ENCODE results near the gene GCFC2. TPM values are rescaled to one million over a fixed set of nuclear protein-coding genes. Genes with fewer than 3 reads are reported as not detected.

GCFC2 gene
- total and polyA plus RNA-seq, 9 of the 15 experiments (the other 6 are each of a cell fraction or from before 2014, with no cell fraction given) = 10.5 to 40.6 (median 23.0) TPM

DNA sequence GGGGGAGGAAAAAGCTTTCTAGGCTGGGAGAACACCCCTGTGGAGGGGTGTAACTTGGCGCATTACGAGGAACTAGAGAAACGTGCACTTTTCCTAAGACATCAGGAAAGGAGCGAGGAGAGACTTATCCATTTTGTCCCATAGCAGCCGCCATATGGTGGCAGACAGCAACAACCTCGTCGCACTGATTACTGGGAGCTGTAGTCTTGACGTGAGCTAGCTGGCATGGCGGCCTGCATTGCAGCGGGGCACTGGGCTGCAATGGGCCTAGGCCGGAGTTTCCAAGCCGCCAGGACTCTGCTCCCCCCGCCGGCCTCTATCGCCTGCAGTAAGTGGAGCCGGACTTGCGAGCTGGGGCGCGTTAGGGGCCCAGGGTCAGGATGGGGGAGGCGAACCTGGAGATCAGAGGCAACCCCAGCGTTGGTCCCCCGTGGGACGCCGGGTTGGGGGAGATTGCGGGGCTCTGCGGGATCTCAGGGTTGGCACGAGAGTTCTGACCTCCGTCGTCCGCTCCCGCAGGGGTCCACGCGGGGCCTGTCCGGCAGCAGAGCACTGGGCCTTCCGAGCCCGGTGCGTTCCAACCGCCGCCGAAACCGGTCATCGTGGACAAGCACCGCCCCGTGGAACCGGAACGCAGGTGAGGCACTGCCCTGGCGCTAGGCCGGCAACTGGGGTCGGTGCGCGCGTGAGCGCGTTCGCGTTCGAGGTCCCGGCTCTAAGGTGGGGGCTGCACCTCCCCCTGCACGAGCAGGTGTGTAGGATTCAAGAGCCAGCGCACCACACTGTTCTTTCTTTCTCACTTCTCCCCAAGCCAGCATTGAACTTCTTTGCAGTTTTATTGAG is 63.9 kb downstream of the GCFC2 start, which contains the start of gene MRPL19 (continued):
- no peak for TF ChIP-seq POLR2H (tag; IDR thresholded peaks at IDR 0.05; ENCODE audit: low read depth)
- TF ChIP-seq MYC (IDR thresholded peaks at IDR 0.05; ENCODE audit: low read depth, low read length) = peak; percentile 21; the same call in 1 of the 2 replicates
- peak; percentile 64; the same call in 1 of the 2 replicates for TF ChIP-seq MYC (CRISPR knock-in tag; IDR thresholded peaks at IDR 0.05; ENCODE audit: borderline replicate concordance, low read depth)
- TF ChIP-seq ZNF77 (CRISPR knock-in tag; IDR thresholded peaks at IDR 0.05) = no peak
- peak; percentile 87 for TF ChIP-seq RBBP5 (IDR thresholded peaks at IDR 0.05; ENCODE audit: borderline replicate concordance, insufficient read depth, low read length, poor library complexity, severe bottlenecking)
- TF ChIP-seq IRF9 (tag; IDR thresholded peaks at IDR 0.05) = no peak
- TF ChIP-seq ZMIZ1 (IDR thresholded peaks at IDR 0.05; ENCODE audit: low read depth in 2 of 2, low read length in 2 of 2) = 0 out of 4 replicates have a peak, but pooled peaks of 1 of the 2 experiments have one; percentile 46
- no peak for TF ChIP-seq ZNF609 (CRISPR knock-in tag; IDR thresholded peaks at IDR 0.05; ENCODE audit: borderline replicate concordance)
- peak; percentile 64 for TF ChIP-seq L3MBTL2 (IDR thresholded peaks at IDR 0.05)
- no peak for TF ChIP-seq FOSL1 (tag; conservative IDR thresholded peaks at IDR 0.05)
- TF ChIP-seq TCF7 (IDR thresholded peaks at IDR 0.05; ENCODE audit: borderline replicate concordance) = no peak
- no peak for TF ChIP-seq CBX8 (IDR thresholded peaks at IDR 0.05; ENCODE audit: borderline replicate concordance, extremely low read depth, low read depth, low read length, poor library complexity, severe bottlenecking)
- TF ChIP-seq KAT2B (IDR thresholded peaks at IDR 0.05; ENCODE audit: low read depth, low read length) = no peak

Measured in K562 (cell line).